MM.1S (cell line): ENCODE measurements around the gene MARF1.

Experiments used
- DNase-seq: peaks from one replicate; pipeline ENCODE4 v3.0.0-alpha.2; 2015
- H2AFZ ChIP-seq: fragments of 300-600 bp; sonication (generic); 2 replicates; pipeline ENCODE4 v1.6.0; 2016; ENCODE audit warnings: antibody characterized with exemption, low read length
- H3F3A ChIP-seq: fragments of 300-600 bp; sonication (generic); 2 replicates; pipeline ENCODE4 v1.6.1; 2016; ENCODE audit warnings: mild to moderate bottlenecking, antibody characterized with exemption, low read length, moderate library complexity, mixed read lengths; ENCODE audit not compliant: insufficient read depth
- H3K27ac ChIP-seq: fragments of 300-600 bp; sonication (generic); 2 replicates; pipeline ENCODE4 v1.5.1; 2016; ENCODE audit warnings: mild to moderate bottlenecking, low read length
- H3K27me3 ChIP-seq: fragments of 300-600 bp; sonication (generic); replicated peaks from 2 replicates; pipeline ENCODE4 v1.6.0; 2016; ENCODE audit warnings: low read length; ENCODE audit not compliant: insufficient read depth
- H3K36me3 ChIP-seq: fragments of 300-600 bp; sonication (generic); replicated peaks from 2 replicates; pipeline ENCODE4 v1.6.1; 2016; ENCODE audit warnings: mild to moderate bottlenecking, low read length, mixed read lengths; ENCODE audit not compliant: insufficient read depth
- H3K4me1 ChIP-seq: fragments of 300-600 bp; sonication (generic); 2 replicates; pipeline ENCODE4 v1.6.1; 2016; ENCODE audit warnings: low read length, mixed read lengths
- H3K4me2 ChIP-seq: fragments of 300-600 bp; sonication (generic); 2 replicates; pipeline ENCODE4 v1.6.0; 2016; ENCODE audit warnings: low read depth, low read length
- H3K4me3 ChIP-seq: fragments of 300-600 bp; sonication (generic); 2 replicates; pipeline ENCODE4 v1.5.1; 2016; ENCODE audit warnings: low read length, mixed read lengths
- H3K79me2 ChIP-seq: fragments of 300-600 bp; sonication (generic); 2 replicates; pipeline ENCODE4 v1.6.1; 2016; ENCODE audit warnings: mixed run types, low read length, mixed read lengths
- H3K9ac ChIP-seq: fragments of 300-600 bp; sonication (generic); 2 replicates; pipeline ENCODE4 v1.6.1; 2016; ENCODE audit warnings: low read length, mixed read lengths
- H3K9me2 ChIP-seq: fragments of 300-600 bp; sonication (generic); replicated peaks from 2 replicates; pipeline ENCODE4 v1.6.1; 2016; ENCODE audit warnings: mild to moderate bottlenecking, low read length, mixed read lengths; ENCODE audit not compliant: insufficient read depth
- H3K9me3 ChIP-seq: fragments of 300-600 bp; sonication (generic); replicated peaks from 2 replicates; pipeline ENCODE4 v1.6.1; 2016; ENCODE audit warnings: mild to moderate bottlenecking, low read length, mixed read lengths; ENCODE audit not compliant: insufficient read depth
- H4K20me1 ChIP-seq: fragments of 300-600 bp; sonication (generic); 2 replicates; pipeline ENCODE4 v1.6.1; 2016; ENCODE audit warnings: mild to moderate bottlenecking, low read length, moderate library complexity, mixed read lengths; ENCODE audit not compliant: insufficient read depth
- CTCF ChIP-seq: fragments of 300-600 bp; sonication (generic); IDR thresholded peaks from 2 replicates; pipeline ENCODE4 v1.5.1; 2016; ENCODE audit warnings: antibody characterized with exemption, low read length, mixed read lengths
- EZH2 ChIP-seq: fragments of 300-600 bp; sonication (generic); optimal IDR thresholded peaks from 2 replicates; pipeline ENCODE3; 2017; ENCODE audit warnings: low read depth, mild to moderate bottlenecking, antibody characterized with exemption, low read length, mixed read lengths
- EZH2phosphoT487 ChIP-seq: fragments of 300-600 bp; sonication (generic); IDR thresholded peaks from 2 replicates; pipeline ENCODE4 v1.6.1; 2018; ENCODE audit warnings: antibody characterized with exemption, low read length

The MARF1 gene

GRCh38 chr16:15689290-15689689 lies 46.3 kb upstream of the MARF1 start:
- H4K20me1 ChIP-seq: no peaks in the 10 kb centered on the region
- no peak overlapping the region for H3K4me2 ChIP-seq
- no peaks in the 10 kb centered on the region for H3K9me3 ChIP-seq
- H3K9ac ChIP-seq: no peak overlapping the region
- H3K79me2 ChIP-seq: peaks cover 17% of the 10 kb centered on the region; the same call in 1 of the 2 replicates
- H3K4me3 ChIP-seq: no peak overlapping the region
- H3K4me1 ChIP-seq: no peaks in the 10 kb centered on the region
- peaks cover 9% of the 10 kb centered on the region for H3K36me3 ChIP-seq
- no peak overlapping the region for H3K27ac ChIP-seq
- no peaks in the 10 kb centered on the region for H3K9me2 ChIP-seq
- no peak for DNase-seq
- H3K27me3 ChIP-seq: no peaks in the 10 kb centered on the region
- no peaks in the 10 kb centered on the region for H3F3A ChIP-seq
- TF ChIP-seq EZH2 (no peak), CTCF (no peak)
- H2AFZ ChIP-seq: no peak overlapping the region

GRCh38 chr16:15686287-15686686 lies 43.3 kb upstream of the MARF1 start:
- H3K27me3 ChIP-seq: no peaks in the 10 kb centered on the region
- H3K79me2 ChIP-seq: peaks cover 31% of the 10 kb centered on the region
- no peak overlapping the region for H3K27ac ChIP-seq
- H3F3A ChIP-seq: no peaks in the 10 kb centered on the region
- no peak for DNase-seq
- TF ChIP-seq EZH2phosphoT487 (no peak), CTCF (no peak), EZH2 (no peak)
- H3K9ac ChIP-seq: no peak overlapping the region
- H3K4me3 ChIP-seq: no peak overlapping the region
- H3K9me3 ChIP-seq: no peaks in the 10 kb centered on the region
- no peak overlapping the region for H3K4me2 ChIP-seq
- H3K36me3 ChIP-seq: peaks cover 9% of the 10 kb centered on the region
- H2AFZ ChIP-seq: no peak overlapping the region
- H3K9me2 ChIP-seq: no peaks in the 10 kb centered on the region
- H3K4me1 ChIP-seq: no peaks in the 10 kb centered on the region
- no peaks in the 10 kb centered on the region for H4K20me1 ChIP-seq

GRCh38 chr16:15682105-15682570 lies 39.2 kb upstream of the MARF1 start:
- Histone ChIP-seq H3K4me2 (no peak overlapping the region), H2AFZ (no peak overlapping the region), H3K27ac (no peak overlapping the region), H3K79me2 (peaks cover 48% of the 10 kb centered on the region), H3K9me3 (no peaks in the 10 kb centered on the region), H3K9ac (no peak overlapping the region), H3K9me2 (no peaks in the 10 kb centered on the region), H3K4me3 (no peak overlapping the region), H3F3A (no peaks in the 10 kb centered on the region), H3K4me1 (no peaks in the 10 kb centered on the region), H3K27me3 (no peaks in the 10 kb centered on the region), H4K20me1 (no peaks in the 10 kb centered on the region), H3K36me3 (peaks cover 4% of the 10 kb centered on the region; the same call in 1 of the 2 replicates)
- no peak for DNase-seq
- TF ChIP-seq EZH2 (no peak), EZH2phosphoT487 (no peak), CTCF (peak; percentile 40)
